Measurements from ENCODE around the gene TNFRSF13B. TPM values are rescaled to one million over a fixed set of nuclear protein-coding genes. Genes with fewer than 3 reads are reported as not detected.
A peak's percentile ranks its signal among the peaks of the same experiment; 100 is the strongest.

The TNFRSF13B gene
- total RNA-seq, 2 donors from 2014 or later: not detected

GRCh38 chr17:16917671-16918394, 54.1 kb downstream of the TNFRSF13B start:
- H3K27me3 ChIP-seq: no peaks in the 10 kb centered on the region
- H3K36me3 ChIP-seq (replicated peaks in 1 of 2; ENCODE audit: insufficient read depth in 1 of 2, low read depth in 2 of 2): no peaks in the 10 kb centered on the region
- H3K9me3 ChIP-seq: no peaks in the 10 kb centered on the region
- intact Hi-C loops (cut with DNase I): loop anchor here (5.0 kb wide), 1 partner anchor 69 kb away; no protein-coding TSS in a partner anchor
- ATAC-seq (no peak), DNase-seq (peak in 2 of 4 donors; percentile 39 to 55)
- WGBS, 2 donors: 81 to 84% methylated on average over 7 of the region's 7 CpGs
- H3K4me3 ChIP-seq: no peak overlapping the region
- TF ChIP-seq POLR2A (IDR thresholded peaks at IDR 0.05) (no peak), CTCF (IDR thresholded peaks at IDR 0.05) (no peak)
- H3K4me1 ChIP-seq: peaks cover 5% of the 10 kb centered on the region
- no peak overlapping the region for H3K27ac ChIP-seq

- ATAC-seq: no peak
- no peaks in the 10 kb centered on the region for H3K4me1 ChIP-seq
- 95 to 96% methylated on average over 4 to 5 of the region's 5 CpGs for WGBS, 2 donors
- no peak for DNase-seq
- no peaks in the 10 kb centered on the region for H3K9me3 ChIP-seq
- no peak overlapping the region for H3K4me3 ChIP-seq
- no peaks in the 10 kb centered on the region for H3K27me3 ChIP-seq
- H3K27ac ChIP-seq: no peak overlapping the region
- H3K36me3 ChIP-seq (replicated peaks in 1 of 2; ENCODE audit: insufficient read depth in 1 of 2, low read depth in 2 of 2): no peaks in the 10 kb centered on the region
- intact Hi-C loops (cut with DNase I): loop anchor here (5.0 kb wide), 1 partner anchor 71 kb away; no protein-coding TSS in a partner anchor
- no peak for TF ChIP-seq POLR2A (IDR thresholded peaks at IDR 0.05)
- TF ChIP-seq CTCF (IDR thresholded peaks at IDR 0.05): no peak
Measured at GRCh38 chr17:16916557-16916920, 55.4 kb downstream of the TNFRSF13B start.

GRCh38 chr17:16915752-16916556, 56.0 kb downstream of the TNFRSF13B start:
- DNase-seq: peak; percentile 66 to 85 (median 77)
- H3K27me3 ChIP-seq: no peaks in the 10 kb centered on the region
- no peaks in the 10 kb centered on the region for H3K36me3 ChIP-seq (replicated peaks in 1 of 2; ENCODE audit: insufficient read depth in 1 of 2, low read depth in 2 of 2)
- no peaks in the 10 kb centered on the region for H3K4me1 ChIP-seq
- TF ChIP-seq CTCF (IDR thresholded peaks at IDR 0.05): peak; percentile 20 to 53 (median 40)
- no peak for TF ChIP-seq POLR2A (IDR thresholded peaks at IDR 0.05)
- 35 to 71% methylated on average over 7 to 11 of the region's 11 CpGs for WGBS, 2 donors
- ATAC-seq: peak; percentile 62
- intact Hi-C loops (cut with DNase I): loop anchor here (5.0 kb wide), 1 partner anchor 71 kb away; no protein-coding TSS in a partner anchor
- no peak overlapping the region for H3K27ac ChIP-seq
- no peaks in the 10 kb centered on the region for H3K9me3 ChIP-seq
- H3K4me3 ChIP-seq: no peak overlapping the region

GRCh38 chr17:16913463-16913862, 58.5 kb downstream of the TNFRSF13B start:
- no peaks in the 10 kb centered on the region for H3K36me3 ChIP-seq (replicated peaks in 1 of 2; ENCODE audit: insufficient read depth in 1 of 2, low read depth in 2 of 2)
- H3K27me3 ChIP-seq: no peaks in the 10 kb centered on the region
- intact Hi-C loops (cut with DNase I): no loop called here
- H3K4me3 ChIP-seq: no peak overlapping the region
- H3K27ac ChIP-seq: no peak overlapping the region
- no peaks in the 10 kb centered on the region for H3K9me3 ChIP-seq
- DNase-seq (no peak), ATAC-seq (no peak)
- H3K4me1 ChIP-seq: no peaks in the 10 kb centered on the region
- WGBS, 2 donors: 76 to 82% methylated on average over 2 of the region's 2 CpGs
- TF ChIP-seq POLR2A (IDR thresholded peaks at IDR 0.05) (no peak), CTCF (IDR thresholded peaks at IDR 0.05) (no peak)
